T-helper 1 cell treated with Interleukin-12 subunit alpha and Interleukin-12 subunit beta and Interleukin-4 antibody, amounts not matched to agents 30 μg/mL and 1 μg/mL, for 36 hours (primary cell): ENCODE results near the gene FHIT.

Source experiments
- H3K27ac Mint-ChIP-seq: one replicate; pipeline ENCODE4 v1.8.0; 2021; ENCODE audit warnings: mild to moderate bottlenecking, mixed read lengths
- H3K27me3 Mint-ChIP-seq: one replicate; pipeline ENCODE4 v1.8.0; 2021; ENCODE audit warnings: low read depth, mixed read lengths
- H3K36me3 Mint-ChIP-seq: one replicate; pipeline ENCODE4 v1.8.0; 2021; ENCODE audit warnings: low read depth, mixed read lengths
- H3K4me1 Mint-ChIP-seq: one replicate; pipeline ENCODE4 v1.8.0; 2021; ENCODE audit warnings: low read depth, mixed read lengths
- H3K4me3 Mint-ChIP-seq: one replicate; pipeline ENCODE4 v1.8.0; 2021; ENCODE audit warnings: mild to moderate bottlenecking, moderate library complexity, mixed read lengths
- H3K9me3 Mint-ChIP-seq: one replicate; pipeline ENCODE4 v1.8.0; 2021; ENCODE audit warnings: mixed read lengths

FHIT gene

DNA sequence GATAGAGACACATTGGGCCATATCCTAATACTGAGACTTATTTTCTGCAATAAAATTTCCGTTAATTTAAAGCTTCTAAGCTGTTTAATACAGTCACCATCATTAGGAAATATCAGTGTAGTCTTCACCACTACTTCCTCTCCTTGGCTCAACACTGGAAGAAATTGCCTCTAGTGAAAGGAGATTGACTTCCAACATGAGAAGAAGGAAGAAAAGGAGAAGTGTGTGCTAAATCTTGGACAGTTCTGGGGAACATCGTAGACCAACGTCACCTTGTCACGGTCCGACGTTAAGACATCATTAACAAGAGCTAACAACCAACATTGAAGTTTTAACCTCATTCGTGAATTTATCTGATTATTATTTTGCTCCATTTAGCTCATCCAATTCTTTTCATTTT lies 1214.4 kb downstream of the FHIT start:
- Mint-ChIP-seq H3K4me3 (no peak overlapping the region), H3K36me3 (peaks cover 56% of the 10 kb centered on the region), H3K27me3 (no peaks in the 10 kb centered on the region), H3K4me1 (peaks cover 24% of the 10 kb centered on the region), H3K9me3 (peaks cover 7% of the 10 kb centered on the region), H3K27ac (no peak overlapping the region)

DNA sequence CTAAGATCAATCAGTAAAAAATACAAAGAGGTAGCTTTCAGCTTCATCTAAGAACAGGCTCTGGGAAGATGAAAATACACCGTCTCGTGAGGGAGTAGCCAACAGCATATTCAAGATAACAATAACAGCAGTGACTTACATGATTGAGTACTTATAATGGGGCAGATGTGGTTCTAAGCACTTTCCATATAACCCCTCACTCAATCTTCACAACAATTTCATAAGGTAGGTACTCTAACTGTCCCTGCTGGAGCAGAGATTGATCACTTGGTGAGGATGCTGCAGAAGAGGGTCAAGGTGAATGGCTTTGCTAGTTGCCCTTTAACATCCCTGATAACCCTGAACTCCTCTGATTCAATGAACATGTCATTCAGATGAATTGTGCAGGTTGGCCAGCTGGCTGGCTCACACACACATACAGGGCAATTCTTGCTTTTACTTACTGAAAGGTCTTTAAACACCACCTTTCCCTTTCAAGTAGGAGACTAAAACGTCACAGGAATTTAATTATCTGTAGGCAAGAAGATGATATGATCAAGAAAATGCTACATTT lies 1217.3 kb downstream of the FHIT start:
- Mint-ChIP-seq H3K9me3 (peaks cover 7% of the 10 kb centered on the region), H3K36me3 (peaks cover 52% of the 10 kb centered on the region), H3K4me3 (no peak overlapping the region), H3K27ac (no peak overlapping the region), H3K27me3 (no peaks in the 10 kb centered on the region), H3K4me1 (peaks cover 27% of the 10 kb centered on the region)

DNA sequence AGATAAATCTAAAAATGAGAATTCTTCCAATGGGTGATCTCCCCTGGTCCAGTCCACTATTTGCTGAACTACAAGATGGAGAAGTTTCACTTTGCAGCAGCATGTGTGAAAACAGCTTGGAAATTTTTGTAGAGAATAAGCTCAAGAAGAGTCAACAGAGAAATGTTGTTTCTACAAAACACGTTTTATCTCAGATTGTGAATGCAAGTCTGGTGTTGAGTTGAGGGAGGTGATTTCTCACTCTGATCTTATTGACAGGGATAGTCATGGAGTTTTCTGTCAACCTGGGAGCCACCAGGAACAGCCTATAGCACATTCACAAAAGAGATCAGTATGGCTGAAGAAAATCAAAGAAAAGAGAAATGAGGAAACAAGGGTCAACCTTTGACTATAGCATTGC lies 1220.3 kb downstream of the FHIT start:
- Mint-ChIP-seq H3K27me3 (no peaks in the 10 kb centered on the region), H3K4me3 (no peak overlapping the region), H3K27ac (no peak overlapping the region), H3K4me1 (peaks cover 38% of the 10 kb centered on the region), H3K36me3 (peaks cover 48% of the 10 kb centered on the region), H3K9me3 (peaks cover 9% of the 10 kb centered on the region)

DNA sequence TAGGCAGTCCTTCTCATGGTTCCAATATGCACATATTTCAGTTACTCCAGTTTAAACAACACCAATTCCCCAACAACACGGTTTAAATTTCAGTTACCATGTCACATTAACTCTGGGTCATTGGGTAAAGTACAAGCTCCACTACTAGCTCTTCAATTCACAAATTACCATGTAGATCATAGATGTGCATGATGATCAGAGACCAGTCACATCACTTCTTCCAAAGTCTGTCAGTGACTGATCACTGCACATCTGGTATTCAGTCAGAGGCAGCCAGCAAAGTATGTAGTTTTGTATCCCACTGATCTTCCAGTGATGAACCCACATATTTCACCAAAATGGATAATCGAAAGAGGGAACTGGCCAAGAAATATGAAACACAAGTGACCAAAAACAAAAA lies 1223.0 kb downstream of the FHIT start:
- H3K9me3 Mint-ChIP-seq = peaks cover 4% of the 10 kb centered on the region
- H3K36me3 Mint-ChIP-seq = peaks cover 39% of the 10 kb centered on the region
- no peak overlapping the region for H3K4me3 Mint-ChIP-seq
- H3K27ac Mint-ChIP-seq = peak overlapping the region; percentile 5
- H3K27me3 Mint-ChIP-seq = no peaks in the 10 kb centered on the region
- H3K4me1 Mint-ChIP-seq = peaks cover 45% of the 10 kb centered on the region

DNA sequence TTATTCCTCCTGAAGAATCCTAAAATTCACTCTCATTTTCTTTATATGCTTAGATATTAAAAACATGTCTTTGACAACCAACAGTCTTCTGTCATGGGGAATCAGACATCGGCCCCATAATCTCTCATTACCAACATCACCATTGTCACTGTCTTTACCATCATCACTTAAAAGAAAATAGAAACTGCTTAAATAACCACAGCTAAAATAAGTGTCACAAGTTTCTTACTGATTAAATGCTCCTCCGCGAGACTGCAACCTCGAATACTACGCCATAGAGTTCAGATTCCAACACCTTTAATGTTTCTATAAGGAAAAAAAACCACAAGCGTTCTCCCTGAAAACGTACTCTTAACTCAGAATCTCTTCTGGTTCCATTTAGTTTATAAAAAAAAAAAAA lies 1223.9 kb downstream of the FHIT start:
- Mint-ChIP-seq H3K4me3 (peak overlapping the region; percentile 63), H3K36me3 (peaks cover 34% of the 10 kb centered on the region), H3K9me3 (peaks cover 4% of the 10 kb centered on the region), H3K27me3 (no peaks in the 10 kb centered on the region), H3K27ac (peak overlapping the region; percentile 32), H3K4me1 (peaks cover 45% of the 10 kb centered on the region)

DNA sequence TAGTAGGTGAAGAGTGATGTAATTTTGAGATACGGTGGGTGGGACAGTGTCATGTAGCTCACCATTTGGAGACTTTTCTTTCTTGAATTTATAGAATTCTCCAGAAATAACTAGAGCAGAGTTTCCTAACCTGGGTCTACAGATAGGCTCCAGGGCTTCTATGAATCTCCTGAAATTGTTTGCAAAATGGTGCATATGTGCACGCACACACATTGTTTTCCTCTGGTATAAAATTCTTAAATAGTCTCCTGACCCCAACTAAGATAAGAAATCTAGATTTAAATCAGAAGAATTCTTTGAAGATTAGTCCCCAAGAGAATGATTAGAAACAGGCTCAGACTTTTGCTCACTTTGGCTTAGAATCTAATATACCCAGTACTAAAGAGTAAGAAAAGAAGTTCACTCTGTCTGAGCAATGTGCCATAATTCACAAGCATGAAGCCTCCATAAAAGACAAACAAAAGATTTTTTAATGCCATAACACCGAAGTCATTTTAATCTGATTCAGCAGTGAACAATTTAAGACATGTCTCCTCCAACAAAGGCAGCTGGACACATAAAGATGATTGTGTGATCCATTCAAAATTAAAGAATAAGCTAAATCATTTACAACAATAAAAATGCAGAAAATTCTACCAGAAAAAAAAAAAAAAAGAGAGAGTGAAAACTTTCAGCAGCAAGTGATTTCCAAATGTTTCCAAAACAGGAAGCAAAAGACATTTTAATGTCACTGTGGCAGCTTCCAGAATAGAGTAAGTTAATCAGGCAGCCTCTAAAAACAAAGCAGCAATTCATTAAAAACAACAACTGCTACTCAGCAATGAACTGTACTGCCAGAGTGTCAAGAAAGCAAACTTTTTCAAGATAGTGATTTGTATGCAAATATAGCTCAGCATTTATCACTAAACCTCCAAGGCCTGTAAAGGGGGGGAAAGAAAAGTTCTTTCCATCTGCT lies 1225.9 kb downstream of the FHIT start:
- peaks cover 34% of the 10 kb centered on the region for H3K36me3 Mint-ChIP-seq
- no peaks in the 10 kb centered on the region for H3K27me3 Mint-ChIP-seq
- peak overlapping the region; percentile 29 for H3K27ac Mint-ChIP-seq
- peaks cover 46% of the 10 kb centered on the region for H3K4me1 Mint-ChIP-seq
- H3K9me3 Mint-ChIP-seq = peaks cover 4% of the 10 kb centered on the region
- no peak overlapping the region for H3K4me3 Mint-ChIP-seq

DNA sequence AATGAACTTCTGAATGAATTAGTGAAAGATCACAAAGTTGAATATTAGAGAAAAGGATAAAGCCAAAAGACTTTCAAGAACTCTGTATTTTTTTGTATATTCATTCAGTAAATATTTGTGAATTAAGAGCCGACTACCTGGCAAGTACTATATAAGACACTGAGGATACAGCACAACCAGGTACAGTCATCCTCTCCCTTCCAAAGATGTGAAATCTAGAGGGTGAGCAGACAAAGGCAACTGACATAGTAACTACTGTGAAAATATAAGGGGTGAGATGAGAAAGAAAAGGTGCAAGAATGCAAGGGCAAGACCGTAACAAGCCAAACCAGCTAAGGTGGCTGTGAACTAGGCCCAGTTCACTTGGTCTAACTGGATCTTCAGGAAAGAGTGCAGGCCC lies 1226.9 kb downstream of the FHIT start:
- Mint-ChIP-seq H3K4me1 (peaks cover 40% of the 10 kb centered on the region), H3K27me3 (no peaks in the 10 kb centered on the region), H3K27ac (no peak overlapping the region), H3K36me3 (peaks cover 34% of the 10 kb centered on the region), H3K9me3 (peaks cover 4% of the 10 kb centered on the region), H3K4me3 (no peak overlapping the region)

DNA sequence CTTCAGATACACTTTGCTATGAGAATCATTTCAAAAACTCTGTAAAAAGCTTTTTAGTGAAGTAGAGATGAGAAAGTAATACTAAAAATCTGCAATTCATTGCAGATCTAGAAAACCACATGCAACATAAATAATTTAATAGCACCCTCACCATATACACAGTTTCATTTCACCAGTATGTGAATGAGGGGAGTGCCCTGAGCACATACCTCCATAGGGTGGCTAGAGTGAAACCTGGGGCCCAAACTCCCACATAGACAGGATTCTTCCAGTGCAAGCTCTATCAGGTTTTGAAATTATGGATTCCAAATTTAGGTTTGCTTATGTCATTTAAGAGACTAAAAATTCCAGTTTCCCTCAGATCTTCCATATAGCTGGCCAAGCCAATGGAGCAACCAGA lies 1228.1 kb downstream of the FHIT start:
- peaks cover 40% of the 10 kb centered on the region for H3K4me1 Mint-ChIP-seq
- peaks cover 34% of the 10 kb centered on the region for H3K36me3 Mint-ChIP-seq
- no peak overlapping the region for H3K4me3 Mint-ChIP-seq
- no peak overlapping the region for H3K27ac Mint-ChIP-seq
- H3K27me3 Mint-ChIP-seq = no peaks in the 10 kb centered on the region
- peaks cover 7% of the 10 kb centered on the region for H3K9me3 Mint-ChIP-seq

DNA sequence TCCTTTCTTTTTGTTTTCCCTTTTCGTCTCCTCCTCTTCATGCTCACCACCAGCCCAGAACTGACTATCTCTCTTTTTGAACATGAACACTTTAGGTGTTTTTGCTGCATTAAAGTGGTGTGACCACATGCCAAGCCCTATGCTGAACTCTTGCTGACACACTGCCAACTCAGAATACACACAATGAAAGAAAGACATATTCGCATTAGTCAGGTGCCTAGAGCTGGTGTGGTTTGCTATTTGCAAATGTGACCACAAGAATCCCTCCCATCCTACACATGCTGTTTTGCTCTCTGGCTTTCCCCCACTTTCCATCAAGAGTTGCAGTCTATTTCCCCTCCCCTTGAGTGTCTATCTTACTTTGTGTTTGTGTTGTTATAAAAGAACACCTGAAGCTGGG lies 1233.6 kb downstream of the FHIT start:
- peak overlapping the region; percentile 69 for H3K4me3 Mint-ChIP-seq
- peaks cover 45% of the 10 kb centered on the region for H3K4me1 Mint-ChIP-seq
- peak overlapping the region; percentile 92 for H3K27ac Mint-ChIP-seq

DNA sequence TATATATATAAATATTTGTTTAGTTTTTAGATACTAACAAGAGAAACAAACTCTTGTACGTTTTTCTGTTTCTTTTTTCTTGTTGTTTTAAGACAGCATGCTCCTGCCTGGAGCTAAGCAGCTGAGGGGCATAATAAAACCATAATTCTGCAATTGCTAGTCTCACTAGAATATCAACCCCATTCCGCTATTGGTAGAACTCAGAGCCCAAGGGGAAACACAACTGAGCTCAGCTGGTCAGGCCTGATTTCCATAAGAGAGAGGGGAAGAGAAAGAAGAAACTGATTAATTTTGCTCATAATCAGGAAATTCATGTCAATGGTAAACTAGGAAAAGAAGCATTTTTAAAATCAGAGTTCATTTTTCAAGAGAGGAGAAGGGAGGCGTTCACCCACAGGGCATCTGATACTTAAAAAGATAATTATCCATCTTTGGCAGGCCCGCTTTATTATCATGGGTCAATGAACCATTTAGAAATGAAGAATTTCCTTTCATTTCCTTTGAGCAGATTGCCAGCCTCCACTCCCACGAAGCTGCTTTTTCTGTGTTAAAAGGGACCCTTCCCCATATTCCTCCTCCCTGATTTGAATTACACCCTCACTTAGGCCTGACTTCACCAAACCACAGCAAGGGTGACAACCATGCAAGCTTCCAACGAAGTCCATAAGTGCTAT lies 1236.1 kb downstream of the FHIT start:
- H3K27me3 Mint-ChIP-seq = no peaks in the 10 kb centered on the region
- H3K9me3 Mint-ChIP-seq = peaks cover 18% of the 10 kb centered on the region
- H3K27ac Mint-ChIP-seq = no peak overlapping the region
- H3K4me1 Mint-ChIP-seq = peaks cover 58% of the 10 kb centered on the region
- peaks cover 41% of the 10 kb centered on the region for H3K36me3 Mint-ChIP-seq
- H3K4me3 Mint-ChIP-seq = no peak overlapping the region

More for the DNA sequence above, 1233.6 kb downstream of the FHIT start:
- Mint-ChIP-seq H3K27me3 (no peaks in the 10 kb centered on the region), H3K9me3 (peaks cover 15% of the 10 kb centered on the region), H3K36me3 (peaks cover 42% of the 10 kb centered on the region)

DNA sequence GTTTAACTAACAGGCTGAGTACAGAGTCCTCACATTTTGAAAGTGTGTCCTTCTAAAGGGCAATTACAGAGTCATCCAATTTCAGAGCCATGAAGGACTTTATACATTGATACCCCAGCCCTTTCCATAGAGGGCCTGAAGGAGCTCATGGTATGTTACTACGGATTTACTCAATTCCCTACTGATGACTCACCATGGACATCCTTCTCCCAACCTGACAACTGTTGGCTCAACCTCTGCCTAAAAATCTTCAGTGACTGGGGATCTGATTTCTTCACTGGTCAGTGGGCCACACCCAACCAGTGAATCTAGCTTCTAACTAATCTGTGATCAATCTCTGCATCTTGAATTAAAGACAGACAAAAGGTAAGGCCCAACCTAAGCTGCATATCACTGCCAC lies 1238.0 kb downstream of the FHIT start:
- Mint-ChIP-seq H3K27ac (peak overlapping the region; percentile 58), H3K27me3 (no peaks in the 10 kb centered on the region), H3K9me3 (peaks cover 14% of the 10 kb centered on the region), H3K36me3 (peaks cover 41% of the 10 kb centered on the region), H3K4me3 (no peak overlapping the region), H3K4me1 (peaks cover 65% of the 10 kb centered on the region)

DNA sequence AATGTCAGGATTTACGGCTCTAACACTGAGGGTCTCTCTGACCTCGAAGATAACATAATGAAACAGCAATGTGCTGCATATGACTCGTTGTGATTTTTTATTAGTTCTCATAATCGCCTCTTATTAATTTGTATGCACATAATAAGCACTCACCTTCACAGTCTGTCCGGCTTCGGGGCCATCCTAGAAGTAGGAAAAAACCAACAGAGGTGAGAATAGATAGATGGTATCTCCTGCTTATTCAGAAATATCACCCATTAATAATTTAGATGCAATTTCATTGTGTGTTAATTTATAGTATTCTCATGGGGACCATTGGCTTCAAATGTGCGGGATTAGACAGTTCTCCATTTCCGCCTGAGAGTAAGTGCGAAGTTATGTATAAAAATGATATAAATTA lies 1240.0 kb downstream of the FHIT start:
- peak overlapping the region; percentile 77 for H3K4me3 Mint-ChIP-seq
- H3K27ac Mint-ChIP-seq = peak overlapping the region; percentile 95
- H3K4me1 Mint-ChIP-seq = peaks cover 59% of the 10 kb centered on the region
- no peaks in the 10 kb centered on the region for H3K27me3 Mint-ChIP-seq
- peaks cover 37% of the 10 kb centered on the region for H3K36me3 Mint-ChIP-seq
- H3K9me3 Mint-ChIP-seq = peaks cover 6% of the 10 kb centered on the region

DNA sequence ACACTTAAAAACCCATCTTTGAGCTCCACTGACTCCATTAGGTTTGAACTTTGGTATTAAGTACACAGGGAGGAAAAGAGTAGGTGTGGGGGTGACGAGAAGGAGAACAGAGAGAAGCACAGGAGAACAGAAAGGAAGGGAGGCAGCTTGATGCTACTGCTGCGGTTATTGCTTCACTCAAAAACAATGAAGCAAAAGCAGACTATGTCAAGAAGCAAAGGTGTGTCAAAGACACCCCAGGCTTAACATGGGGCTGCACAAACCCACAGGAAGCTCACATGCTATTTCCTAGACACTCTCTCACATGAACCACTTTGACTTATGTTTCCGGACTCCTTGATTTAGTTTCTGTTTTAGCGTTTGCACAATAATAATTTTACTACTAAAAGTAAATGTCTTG lies 1240.5 kb downstream of the FHIT start:
- peaks cover 62% of the 10 kb centered on the region for H3K4me1 Mint-ChIP-seq
- H3K27ac Mint-ChIP-seq = peak overlapping the region; percentile 95
- no peaks in the 10 kb centered on the region for H3K27me3 Mint-ChIP-seq
- peak overlapping the region; percentile 77 for H3K4me3 Mint-ChIP-seq
- H3K9me3 Mint-ChIP-seq = peaks cover 6% of the 10 kb centered on the region
- H3K36me3 Mint-ChIP-seq = peaks cover 41% of the 10 kb centered on the region

DNA sequence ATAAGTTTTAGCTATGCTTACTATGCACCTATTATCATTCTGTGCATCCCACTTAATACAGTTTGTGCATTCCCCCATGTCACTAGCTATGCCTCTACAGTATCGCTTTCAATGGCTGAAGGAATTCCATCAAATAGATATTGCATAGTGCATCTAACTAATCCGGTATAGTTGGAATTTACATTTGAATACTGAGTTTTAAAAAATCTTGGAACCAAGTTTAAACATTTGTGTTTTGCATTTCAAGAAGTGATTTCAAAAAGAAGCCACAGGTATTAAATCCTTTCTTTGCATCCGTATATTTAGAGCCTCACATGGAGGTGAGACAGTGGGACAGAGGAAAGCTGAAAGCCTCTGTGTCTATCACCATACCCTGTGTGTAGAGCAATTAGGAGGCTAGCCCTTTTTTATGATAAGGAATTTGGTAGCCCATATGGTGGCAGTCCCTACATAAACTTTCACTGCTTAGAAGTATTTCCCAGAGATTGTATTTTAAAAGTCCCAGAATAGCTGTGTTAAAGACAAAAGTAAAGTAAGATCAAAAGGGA lies 1241.2 kb downstream of the FHIT start:
- Mint-ChIP-seq H3K4me1 (peaks cover 62% of the 10 kb centered on the region), H3K27ac (peak overlapping the region; percentile 95), H3K9me3 (peaks cover 6% of the 10 kb centered on the region), H3K4me3 (peak overlapping the region; percentile 77), H3K36me3 (peaks cover 46% of the 10 kb centered on the region), H3K27me3 (no peaks in the 10 kb centered on the region)
